HepG2 (cell line): Measurements from ENCODE around the gene OPRM1. TPM values are rescaled to one million over a fixed set of nuclear protein-coding genes. Genes with fewer than 3 reads are reported as not detected.

ENCODE experiments used
- ATAC-seq: fragments of 200-7000 bp; cut with Tn5 transposase; 3 replicates; pipeline ENCODE4 v1.9.1; 2020; ENCODE audit warnings: mild to moderate bottlenecking, moderate library complexity
- BruUV-seq: library from RNA; stranded (reverse); fragments of 400-500 nt; replicated peaks from 2 replicates; lab custom pipeline; 2021; lab: Mats Ljungman, UMichigan
- CTCF ChIA-PET: fragments of 300-600 bp; formaldehyde crosslinking; extraction: SDS; loops from one replicate; lab custom pipeline; 2021; ENCODE audit warnings: low total read pairs, inconsistent platforms, low intra/inter-chr PET ratio; lab: Yijun Ruan, JAX
- POLR2A ChIA-PET: fragments of 350-600 bp; sonication (Branson Sonifier 250); formaldehyde crosslinking; loops from one replicate; lab custom pipeline; 2020; ENCODE audit warnings: antibody characterized with exemption, inconsistent platforms; lab: Yijun Ruan, JAX
- DNase-seq: peaks from one replicate; pipeline ENCODE4 v3.0.0-alpha.2; 2015; ENCODE audit warnings: low spot score
- FAIRE-seq: peaks from 3 replicates; lab custom pipeline; 2011; peaks lifted over from hg19 to GRCh38; lab: Jason Lieb, UNC
- H2AFZ ChIP-seq: one replicate; pipeline ENCODE4 v1.6.1; 2011; ENCODE audit warnings: low read length, inconsistent platforms
- H3K27ac ChIP-seq: fragments of 300-600 bp; 3 replicates; pipeline ENCODE4 v1.8.0; 2011; ENCODE audit warnings: mixed run types, mild to moderate bottlenecking, mixed read lengths, low read length, inconsistent platforms; ENCODE audit not compliant: insufficient read depth; ENCODE audit errors: extremely low read length
- H3K27me3 ChIP-seq, 2 experiments: fragments of 200-600 bp in 1 of 2; 2 replicates in 1 of 2; 3 replicates in 1 of 2; pipeline versions ENCODE4 v1.6.0 to v1.8.0; 2011; ENCODE audit warnings: low read length in 2 of 2, mild to moderate bottlenecking in 2 of 2, moderate library complexity in 2 of 2, inconsistent platforms in 1 of 2; ENCODE audit not compliant: insufficient read depth in 2 of 2, control insufficient read depth in 1 of 2
- H3K36me3 ChIP-seq, 2 experiments: fragments of 200-600 bp in 1 of 2; replicated peaks in 1 of 2; 2 replicates in 1 of 2; 3 replicates in 1 of 2; pipeline versions ENCODE4 v1.5.1 to v1.8.0; 2011; ENCODE audit warnings: low read length in 2 of 2, inconsistent platforms in 1 of 2; ENCODE audit not compliant: insufficient read depth in 2 of 2, control insufficient read depth in 1 of 2
- H3K4me1 ChIP-seq: 2 replicates; pipeline ENCODE4 v1.5.1; 2012; ENCODE audit warnings: low read length, inconsistent platforms; ENCODE audit not compliant: insufficient read depth
- H3K4me2 ChIP-seq: 2 replicates; pipeline ENCODE4 v1.6.0; 2011; ENCODE audit warnings: low read depth, low read length, inconsistent platforms
- H3K4me3 ChIP-seq, 3 experiments: fragments of 200-600 bp in 1 of 3; sonication (generic), shearing (Covaris generic) in 1 of 3; replicated peaks in 1 of 3; 2 replicates each; pipeline ENCODE4 v1.5.1; 2011 to 2016; ENCODE audit warnings: low read length in 3 of 3, inconsistent platforms in 2 of 3, low read depth in 2 of 3, mild to moderate bottlenecking in 2 of 3, control low read depth in 1 of 3, mixed read lengths in 1 of 3; ENCODE audit not compliant: insufficient read depth in 1 of 3
- H3K79me2 ChIP-seq: one replicate; pipeline ENCODE4 v1.6.1; 2011; ENCODE audit warnings: low read length, inconsistent platforms; ENCODE audit not compliant: insufficient read depth
- H3K9ac ChIP-seq: 2 replicates; pipeline ENCODE4 v1.6.0; 2011; ENCODE audit warnings: mild to moderate bottlenecking, low read depth, low read length, inconsistent platforms; ENCODE audit not compliant: insufficient read depth
- H3K9me3 ChIP-seq: 2 replicates; pipeline ENCODE4 v1.5.1; 2012; ENCODE audit warnings: mild to moderate bottlenecking, low read length
- H4K20me1 ChIP-seq: 2 replicates; pipeline ENCODE4 v1.6.0; 2011; ENCODE audit warnings: inconsistent platforms, mild to moderate bottlenecking, low read length, moderate library complexity; ENCODE audit not compliant: insufficient read depth
- ATF2 ChIP-seq: sonication (generic); formaldehyde crosslinking; IDR thresholded peaks from 2 replicates; pipeline ENCODE4 v1.4.0; 2020; ENCODE audit warnings: missing genetic modification reagents
- ATF7 ChIP-seq, 2 experiments: fragments of 450-650 bp in 1 of 2; sonication (generic) in 1 of 2; formaldehyde crosslinking in 1 of 2; IDR thresholded peaks; 2 replicates each; pipeline versions ENCODE4 v1.4.0 to v1.6.1; 2016 to 2020; ENCODE audit warnings: antibody characterized with exemption in 1 of 2, mild to moderate bottlenecking in 1 of 2, missing genetic modification reagents in 1 of 2
- CREB1 ChIP-seq, 2 experiments: fragments of 450-650 bp in 1 of 2; IDR thresholded peaks; 2 replicates each; pipeline ENCODE4 v1.6.1; 2016 to 2017; ENCODE audit warnings: control low read depth in 1 of 2, mild to moderate bottlenecking in 1 of 2, missing compliant biosample characterization in 1 of 2, missing genetic modification characterization in 1 of 2
- HOXA7 ChIP-seq: sonication (generic); formaldehyde crosslinking; IDR thresholded peaks from 2 replicates; pipeline ENCODE4 v1.8.1; 2022; ENCODE audit warnings: mild to moderate bottlenecking, missing genetic modification reagents, moderate library complexity
- PITX1 ChIP-seq: sonication (generic); formaldehyde crosslinking; IDR thresholded peaks from 2 replicates; pipeline ENCODE4 v1.5.1; 2020; ENCODE audit warnings: mild to moderate bottlenecking, missing genetic modification reagents
- TMF1 ChIP-seq: sonication (generic); formaldehyde crosslinking; IDR thresholded peaks from 2 replicates; pipeline ENCODE4 v1.8.1; 2022; ENCODE audit warnings: low read depth, missing genetic modification reagents
- TRAFD1 ChIP-seq: sonication (generic); formaldehyde crosslinking; IDR thresholded peaks from 2 replicates; pipeline ENCODE4 v1.5.1; 2020; ENCODE audit warnings: missing genetic modification reagents, mild to moderate bottlenecking, borderline replicate concordance
- ZFYVE20 ChIP-seq: sonication (generic); formaldehyde crosslinking; IDR thresholded peaks from 2 replicates; pipeline ENCODE4 v1.8.0; 2023; ENCODE audit warnings: low read depth, mild to moderate bottlenecking, moderate library complexity, missing genetic modification reagents, borderline replicate concordance
- ZNF333 ChIP-seq: sonication (generic); formaldehyde crosslinking; IDR thresholded peaks from 2 replicates; pipeline ENCODE4 v1.4.0; 2020; ENCODE audit warnings: mild to moderate bottlenecking, missing genetic modification reagents, borderline replicate concordance
- ZNF615 ChIP-seq: sonication (generic); formaldehyde crosslinking; IDR thresholded peaks from 2 replicates; pipeline ENCODE4 v1.5.0; 2020; ENCODE audit warnings: mild to moderate bottlenecking, missing genetic modification reagents, borderline replicate concordance
- ZNF720 ChIP-seq: sonication (generic); formaldehyde crosslinking; IDR thresholded peaks from 2 replicates; pipeline ENCODE4 v1.4.0; 2020; ENCODE audit warnings: missing genetic modification reagents
- WGBS: methylation state at CpG from one replicate; pipeline ENCODE4 v1.1.6; 2017; ENCODE audit warnings: low lambda C conversion rate; 5-methylcytosine and 5-hydroxymethylcytosine counted together
- in situ Hi-C: cut with HindIII; loops from 2 replicates; pipeline ENCODE4 v1.10.0; 2017; ENCODE audit warnings: low pct_unique_long_range_greater_than_20kb; ENCODE audit not compliant: extremely low pct_ligation_motif_present
- intact Hi-C: fragments of 100-400 bp; cut with micrococcal nuclease; formaldehyde crosslinking; loops from one replicate; pipeline ENCODE4 v1.10.0; 2022; ENCODE audit not compliant: unreplicated experiment
- polyA plus RNA-seq, 8 experiments: library from polyadenylated mRNA; depleted of rRNA in 3 of 8; stranded (reverse) in 7 of 8; unstranded in 1 of 8; fragments of >200 nt; fragmentation: Illumina TruSeq in 4 of 8; extraction: Trizol in 4 of 8; gene quantifications; 2 replicates each; pipeline versions ENCODE4 v1.2.1 to v1.2.3, GENCODE V29; 2011 to 2016; ENCODE audit warnings: low read depth in 4 of 8, missing spikeins in 1 of 8, mixed read lengths in 1 of 8; ENCODE audit not compliant: insufficient read depth in 1 of 8
- total RNA-seq, 5 experiments: library from RNA; depleted of rRNA; stranded (reverse); fragments of >200 nt; fragmentation: Illumina TruSeq; extraction: Trizol; gene quantifications; 2 replicates each; pipeline ENCODE4 v1.2.3, GENCODE V29; 2016; ENCODE audit warnings: low read depth in 1 of 5

OPRM1 gene
- total and polyA plus RNA-seq, 2 of the 13 experiments (the other 11 are each of a cell fraction or from before 2014, with no cell fraction given): not detected

- H4K20me1 ChIP-seq: no peaks in the 10 kb centered on the region
- H3K27me3 ChIP-seq: no peaks in the 10 kb centered on the region
- H3K9me3 ChIP-seq: no peaks in the 10 kb centered on the region
- CTCF ChIA-PET: no interaction called here
- POLR2A ChIA-PET: no interaction called here
- intact Hi-C loops (no loop called here), in situ Hi-C loops (no loop called here)
- no peak overlapping the region for H3K4me2 ChIP-seq
- no peaks in the 10 kb centered on the region for H3K4me1 ChIP-seq
- TF ChIP-seq CREB1 (IDR thresholded peaks at IDR 0.05) (peak; percentile 70), CREB1 (CRISPR knock-in tag; IDR thresholded peaks at IDR 0.05) (no peak), ZNF720 (no peak), TRAFD1 (CRISPR knock-in tag) (no peak), ATF2 (CRISPR knock-in tag) (no peak), ATF7 (IDR thresholded peaks at IDR 0.05) (peak; percentile 87), ATF7 (CRISPR knock-in tag; IDR thresholded peaks at IDR 0.05) (no peak), ZFYVE20 (no peak), TMF1 (CRISPR knock-in tag) (no peak), ZNF615 (no peak), PITX1 (CRISPR knock-in tag) (no peak), HOXA7 (CRISPR knock-in tag) (no peak), ZNF333 (CRISPR knock-in tag) (peak; percentile 90)
- H3K4me3 ChIP-seq: no peak overlapping the region
- H3K36me3 ChIP-seq: no peaks in the 10 kb centered on the region
- FAIRE-seq: no peak
- H3K79me2 ChIP-seq: no peaks in the 10 kb centered on the region
- no peak for ATAC-seq
- H3K9ac ChIP-seq: no peak overlapping the region
- H2AFZ ChIP-seq: no peak overlapping the region
- BruUV-seq: no TSS peak
- WGBS: 22% methylated on average over 7 of the region's 7 CpGs
- H3K27ac ChIP-seq: no peak overlapping the region
- no peak for DNase-seq
Observed at GRCh38 chr6:154284313-154284853, 245.3 kb downstream of the OPRM1 start.
